H1 (cell line): ENCODE results near the gene TPM1. TPM values are rescaled to one million over a fixed set of nuclear protein-coding genes. Genes with fewer than 3 reads are reported as not detected.

Experiments used
- ATF3 ChIP-seq: IDR thresholded peaks from 2 replicates; pipeline ENCODE4 v1.6.1; 2011; ENCODE audit warnings: low read depth, mild to moderate bottlenecking, low read length; ENCODE audit not compliant: insufficient read depth
- CREB1 ChIP-seq: IDR thresholded peaks from 2 replicates; pipeline ENCODE4 v1.6.1; 2012; ENCODE audit warnings: inconsistent platforms
- JUN ChIP-seq: IDR thresholded peaks from 2 replicates; pipeline ENCODE4 v1.6.1; 2011; ENCODE audit warnings: low read depth, mild to moderate bottlenecking, improper control_type of control experiment, low read length
- SUZ12 ChIP-seq: fragments of 200-600 bp; sonication (generic); IDR thresholded peaks from 2 replicates; pipeline ENCODE4 v1.6.1; 2012; ENCODE audit warnings: mild to moderate bottlenecking, inconsistent platforms, low read length, moderate library complexity, mixed read lengths
- polyA plus RNA-seq, 7 experiments: library from polyadenylated mRNA; depleted of rRNA in 3 of 7; stranded (reverse) in 5 of 7; unstranded in 2 of 7; fragments of >200 nt in 5 of 7; fragments of 200-250 nt in 2 of 7; gene quantifications; 1 replicate in 5 of 7; 2 replicates in 1 of 7; 4 replicates in 1 of 7; pipeline versions ENCODE4 v1.2.1 to v1.2.3, GENCODE V29; 2011 to 2013; ENCODE audit warnings: missing spikeins in 2 of 7, mixed read lengths in 2 of 7
- total RNA-seq: library from RNA; stranded (reverse); fragmentation: NEBNext Ultra II Directional; extraction: Animal tissue kit (Norgen Biotek cat#: 25700); gene quantifications from 2 replicates; pipeline ENCODE4 v1.2.1, GENCODE V29; 2021

The TPM1 gene
- total and polyA plus RNA-seq, 2 of the 8 experiments (the other 6 are each of a cell fraction or from before 2014, with no cell fraction given), result 258 to 579 TPM

GRCh38 chr15:63080634-63081250 lies 38.2 kb downstream of the TPM1 start (continued):
- TF ChIP-seq SUZ12 (no peak), CREB1 (no peak), JUN (no peak), ATF3 (no peak)
- TF ChIP-seq, all 59 proteins: peak for 0
